ENCODE results near the gene LIPC.

Gene LIPC

GRCh38 chr15:58469432-58470353 lies 37.9 kb downstream of the LIPC start:
- Histone ChIP-seq H3K4me3 (ENCODE audit: low read length) (no peak overlapping the region), H3K27me3 (ENCODE audit: insufficient read depth, low read length) (no peaks in the 10 kb centered on the region), H3K36me3 (ENCODE audit: insufficient read depth, low read depth, low read length) (no peaks in the 10 kb centered on the region), H3K27ac (ENCODE audit: low read length) (no peak overlapping the region), H3K9me3 (ENCODE audit: insufficient read depth, low read depth, low read length) (no peaks in the 10 kb centered on the region), H3K4me1 (ENCODE audit: insufficient read depth, low read length) (peaks cover 14% of the 10 kb centered on the region), H3K9ac (ENCODE audit: low read depth, low read length) (no peak overlapping the region)

DNA sequence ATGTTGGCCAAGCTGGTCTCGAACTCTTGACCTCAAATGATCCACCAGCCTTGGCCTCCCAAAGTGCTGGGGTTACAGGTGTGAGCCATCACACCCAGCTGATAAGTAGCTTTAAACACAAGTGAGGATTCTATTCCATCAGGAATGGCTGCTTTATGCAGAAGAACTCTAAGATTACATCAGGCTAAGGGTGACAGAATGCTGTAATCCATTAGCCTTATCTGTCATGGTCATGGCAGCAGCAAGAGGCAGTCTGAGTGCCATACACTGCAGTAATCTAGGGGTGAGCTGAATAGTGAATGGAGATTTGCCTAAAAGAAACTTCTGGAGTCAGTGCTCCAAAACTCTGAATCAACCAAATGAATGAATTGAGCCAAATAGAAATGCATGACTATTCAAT lies 39.6 kb downstream of the LIPC start:
- Histone ChIP-seq H3K4me3 (ENCODE audit: low read length) (no peak overlapping the region), H3K27me3 (ENCODE audit: insufficient read depth, low read length) (no peaks in the 10 kb centered on the region), H3K9ac (ENCODE audit: low read depth, low read length) (no peak overlapping the region), H3K36me3 (ENCODE audit: insufficient read depth, low read depth, low read length) (no peaks in the 10 kb centered on the region), H3K27ac (ENCODE audit: low read length) (no peak overlapping the region), H3K4me1 (ENCODE audit: insufficient read depth, low read length) (peaks cover 14% of the 10 kb centered on the region), H3K9me3 (ENCODE audit: insufficient read depth, low read depth, low read length) (no peaks in the 10 kb centered on the region)

- Histone ChIP-seq H3K9ac (ENCODE audit: low read depth, low read length) (no peak overlapping the region), H3K36me3 (ENCODE audit: insufficient read depth, low read depth, low read length) (no peaks in the 10 kb centered on the region), H3K4me1 (ENCODE audit: insufficient read depth, low read length) (peaks cover 14% of the 10 kb centered on the region), H3K9me3 (ENCODE audit: insufficient read depth, low read depth, low read length) (no peaks in the 10 kb centered on the region), H3K27ac (ENCODE audit: low read length) (no peak overlapping the region), H3K4me3 (ENCODE audit: low read length) (no peak overlapping the region), H3K27me3 (ENCODE audit: insufficient read depth, low read length) (no peaks in the 10 kb centered on the region)
Measured at GRCh38 chr15:58472221-58472620, 40.4 kb downstream of the LIPC start.

DNA sequence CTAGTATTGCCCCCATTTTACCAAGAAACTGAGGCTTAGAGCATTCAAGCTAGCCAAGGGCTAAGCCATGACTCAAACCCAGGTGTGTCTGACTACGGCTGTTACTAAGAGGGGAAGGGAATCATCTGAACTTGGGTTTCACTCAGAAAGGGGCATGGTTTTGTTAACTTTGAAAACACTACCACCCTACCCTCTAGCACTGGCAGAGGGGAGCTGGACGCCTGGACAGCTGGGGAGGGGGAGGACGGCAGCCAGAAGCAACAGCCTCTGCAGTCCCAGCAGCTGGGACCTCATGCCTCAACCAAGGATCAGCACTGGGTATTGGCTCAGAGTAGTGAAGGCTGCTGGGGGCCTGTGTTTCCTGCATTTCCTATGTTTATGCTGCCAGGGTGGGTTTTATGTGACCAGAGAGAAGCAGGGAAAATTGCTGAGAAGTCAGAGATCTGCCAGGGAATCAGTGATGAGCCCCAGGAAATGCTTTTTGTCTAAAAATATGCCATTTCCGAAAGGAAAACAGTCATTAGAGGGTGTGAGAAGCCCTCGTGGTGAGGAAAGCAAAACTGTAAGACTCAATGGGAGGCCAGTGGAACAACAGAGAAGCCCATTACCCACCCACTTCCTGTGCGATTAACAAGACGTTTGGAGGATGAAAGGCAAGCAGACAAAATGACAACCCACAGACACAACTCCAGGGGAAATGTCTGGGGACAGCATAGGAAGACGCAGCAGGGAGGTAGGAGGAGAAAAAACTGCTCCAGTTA lies 41.2 kb downstream of the LIPC start:
- Histone ChIP-seq H3K4me3 (ENCODE audit: low read length) (no peak overlapping the region), H3K9me3 (ENCODE audit: insufficient read depth, low read depth, low read length) (no peaks in the 10 kb centered on the region), H3K9ac (ENCODE audit: low read depth, low read length) (no peak overlapping the region), H3K27ac (ENCODE audit: low read length) (no peak overlapping the region), H3K27me3 (ENCODE audit: insufficient read depth, low read length) (no peaks in the 10 kb centered on the region), H3K4me1 (ENCODE audit: insufficient read depth, low read length) (peaks cover 14% of the 10 kb centered on the region), H3K36me3 (ENCODE audit: insufficient read depth, low read depth, low read length) (no peaks in the 10 kb centered on the region)

- H3K4me3 ChIP-seq (ENCODE audit: low read length), result no peak overlapping the region
- no peaks in the 10 kb centered on the region for H3K9me3 ChIP-seq (ENCODE audit: insufficient read depth, low read depth, low read length)
- H3K4me1 ChIP-seq (ENCODE audit: insufficient read depth, low read length), result peaks cover 14% of the 10 kb centered on the region
- no peaks in the 10 kb centered on the region for H3K27me3 ChIP-seq (ENCODE audit: insufficient read depth, low read length)
- H3K27ac ChIP-seq (ENCODE audit: low read length), result no peak overlapping the region
- H3K9ac ChIP-seq (ENCODE audit: low read depth, low read length), result no peak overlapping the region
- no peaks in the 10 kb centered on the region for H3K36me3 ChIP-seq (ENCODE audit: insufficient read depth, low read depth, low read length)
Measured at GRCh38 chr15:58473724-58474123, 41.9 kb downstream of the LIPC start.

- no peaks in the 10 kb centered on the region for H3K27me3 ChIP-seq (ENCODE audit: insufficient read depth, low read length)
- no peaks in the 10 kb centered on the region for H3K9me3 ChIP-seq (ENCODE audit: insufficient read depth, low read depth, low read length)
- H3K36me3 ChIP-seq (ENCODE audit: insufficient read depth, low read depth, low read length), result no peaks in the 10 kb centered on the region
- H3K4me1 ChIP-seq (ENCODE audit: insufficient read depth, low read length), result peaks cover 8% of the 10 kb centered on the region
- H3K27ac ChIP-seq (ENCODE audit: low read length), result no peak overlapping the region
- H3K4me3 ChIP-seq (ENCODE audit: low read length), result no peak overlapping the region
- no peak overlapping the region for H3K9ac ChIP-seq (ENCODE audit: low read depth, low read length)
Measured at GRCh38 chr15:58474741-58475323, 43.0 kb downstream of the LIPC start.

GRCh38 chr15:58475573-58476524 lies 44.1 kb downstream of the LIPC start:
- no peaks in the 10 kb centered on the region for H3K9me3 ChIP-seq (ENCODE audit: insufficient read depth, low read depth, low read length)
- peaks cover 6% of the 10 kb centered on the region for H3K4me1 ChIP-seq (ENCODE audit: insufficient read depth, low read length)
- H3K27me3 ChIP-seq (ENCODE audit: insufficient read depth, low read length), result no peaks in the 10 kb centered on the region
- no peak overlapping the region for H3K9ac ChIP-seq (ENCODE audit: low read depth, low read length)
- no peak overlapping the region for H3K27ac ChIP-seq (ENCODE audit: low read length)
- H3K4me3 ChIP-seq (ENCODE audit: low read length), result no peak overlapping the region
- no peaks in the 10 kb centered on the region for H3K36me3 ChIP-seq (ENCODE audit: insufficient read depth, low read depth, low read length)

- Histone ChIP-seq H3K9ac (ENCODE audit: low read depth, low read length) (no peak overlapping the region), H3K4me1 (ENCODE audit: insufficient read depth, low read length) (peaks cover 6% of the 10 kb centered on the region), H3K27ac (ENCODE audit: low read length) (no peak overlapping the region), H3K36me3 (ENCODE audit: insufficient read depth, low read depth, low read length) (no peaks in the 10 kb centered on the region), H3K4me3 (ENCODE audit: low read length) (no peak overlapping the region), H3K9me3 (ENCODE audit: insufficient read depth, low read depth, low read length) (no peaks in the 10 kb centered on the region), H3K27me3 (ENCODE audit: insufficient read depth, low read length) (no peaks in the 10 kb centered on the region)
Measured at GRCh38 chr15:58476525-58477162, 44.9 kb downstream of the LIPC start.

DNA sequence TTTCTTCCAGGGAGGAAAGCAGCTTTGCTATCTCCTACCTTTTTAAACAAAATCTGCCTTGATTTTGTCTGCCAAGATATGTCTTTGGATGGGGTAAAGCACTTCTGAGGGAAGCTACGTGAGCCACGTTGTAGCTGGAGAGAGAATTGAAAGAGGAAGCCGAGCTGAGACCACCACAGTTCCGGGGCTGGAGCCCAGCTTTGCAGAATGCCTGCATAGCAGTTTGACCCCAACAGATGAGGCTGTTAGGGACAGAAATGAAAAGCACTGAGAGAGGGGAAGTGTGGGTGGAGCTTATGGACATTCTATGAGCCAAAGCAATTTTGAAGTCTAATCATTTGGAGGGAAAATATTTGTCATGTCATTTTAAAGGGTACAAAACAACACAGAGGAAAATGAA lies 45.4 kb downstream of the LIPC start:
- Histone ChIP-seq H3K4me1 (ENCODE audit: insufficient read depth, low read length) (peaks cover 6% of the 10 kb centered on the region), H3K9ac (ENCODE audit: low read depth, low read length) (no peak overlapping the region), H3K4me3 (ENCODE audit: low read length) (no peak overlapping the region), H3K9me3 (ENCODE audit: insufficient read depth, low read depth, low read length) (no peaks in the 10 kb centered on the region), H3K36me3 (ENCODE audit: insufficient read depth, low read depth, low read length) (no peaks in the 10 kb centered on the region), H3K27ac (ENCODE audit: low read length) (no peak overlapping the region), H3K27me3 (ENCODE audit: insufficient read depth, low read length) (no peaks in the 10 kb centered on the region)

DNA sequence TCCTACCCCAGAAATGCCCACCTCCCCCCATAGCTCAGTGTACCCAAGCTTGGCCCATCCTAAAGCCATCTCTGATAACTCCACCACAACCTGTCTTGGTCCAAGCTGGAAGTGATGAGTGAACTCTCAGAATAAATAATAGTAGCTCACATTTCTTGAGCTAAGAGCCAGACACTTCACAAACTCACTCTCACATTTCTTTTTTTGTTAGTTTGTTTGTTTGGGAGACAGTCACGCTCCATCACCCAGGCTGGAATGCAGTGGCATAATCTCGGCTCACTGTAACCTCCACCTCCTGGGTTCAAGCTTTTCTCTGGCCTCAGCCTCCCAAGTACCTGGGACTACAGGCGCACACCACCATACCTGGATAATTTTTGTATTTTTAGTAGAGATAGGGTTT lies 46.2 kb downstream of the LIPC start:
- no peak overlapping the region for H3K9ac ChIP-seq (ENCODE audit: low read depth, low read length)

GRCh38 chr15:58478579-58478978 lies 46.8 kb downstream of the LIPC start:
- Histone ChIP-seq H3K9ac (ENCODE audit: low read depth, low read length) (no peak overlapping the region), H3K9me3 (ENCODE audit: insufficient read depth, low read depth, low read length) (no peaks in the 10 kb centered on the region), H3K27me3 (ENCODE audit: insufficient read depth, low read length) (no peaks in the 10 kb centered on the region), H3K36me3 (ENCODE audit: insufficient read depth, low read depth, low read length) (no peaks in the 10 kb centered on the region), H3K4me3 (ENCODE audit: low read length) (no peak overlapping the region), H3K4me1 (ENCODE audit: insufficient read depth, low read length) (no peaks in the 10 kb centered on the region), H3K27ac (ENCODE audit: low read length) (no peak overlapping the region)

More for the DNA sequence above, 46.2 kb downstream of the LIPC start:
- no peaks in the 10 kb centered on the region for H3K27me3 ChIP-seq (ENCODE audit: insufficient read depth, low read length)
- no peaks in the 10 kb centered on the region for H3K36me3 ChIP-seq (ENCODE audit: insufficient read depth, low read depth, low read length)
- H3K4me3 ChIP-seq (ENCODE audit: low read length), result no peak overlapping the region
- peaks cover 2% of the 10 kb centered on the region for H3K4me1 ChIP-seq (ENCODE audit: insufficient read depth, low read length)
- no peaks in the 10 kb centered on the region for H3K9me3 ChIP-seq (ENCODE audit: insufficient read depth, low read depth, low read length)
- H3K27ac ChIP-seq (ENCODE audit: low read length), result no peak overlapping the region
